Activated T-cell treated with anti-CD3 and anti-CD28 coated beads for 48 hours (primary cell): ENCODE measurements around the gene ANO4.

Source experiments
- DNase-seq: peaks from one replicate; pipeline ENCODE4 v3.0.0-alpha.2; 2020; ENCODE audit warnings: low read depth

ANO4 gene

GRCh38 chr12:100794441-100795173 lies at the start of gene ANO4:
Gene ANO4, plus strand, starts transcription at chr12:100794776. Its CDS starts 107,010 bp downstream, at chr12:100901786.
- no peak for DNase-seq

GRCh38 chr12:100745378-100746071 lies 49.1 kb upstream of the ANO4 start:
- DNase-seq = no peak

- DNase-seq = no peak
Measured at GRCh38 chr12:100752841-100753240, 41.7 kb upstream of the ANO4 start.

- DNase-seq = no peak
Measured at GRCh38 chr12:100753837-100754236, 40.7 kb upstream of the ANO4 start.

- no peak for DNase-seq
Measured at GRCh38 chr12:100755186-100755585, 39.4 kb upstream of the ANO4 start.

- no peak for DNase-seq
Measured at GRCh38 chr12:100758083-100758482, 36.5 kb upstream of the ANO4 start.

GRCh38 chr12:100767371-100767770 lies 27.2 kb upstream of the ANO4 start:
- no peak for DNase-seq

- DNase-seq = no peak
Measured at GRCh38 chr12:100767950-100768349, 26.6 kb upstream of the ANO4 start.

- DNase-seq = no peak
Measured at GRCh38 chr12:100778967-100779590, 15.5 kb upstream of the ANO4 start.

GRCh38 chr12:100789146-100789545 lies 5.4 kb upstream of the ANO4 start:
- no peak for DNase-seq

GRCh38 chr12:100789975-100790374 lies 4.6 kb upstream of the ANO4 start:
- no peak for DNase-seq

- DNase-seq = no peak
Measured at GRCh38 chr12:100790552-100790951, 4.0 kb upstream of the ANO4 start.

- no peak for DNase-seq
Measured at GRCh38 chr12:100793182-100793581, 1.4 kb upstream of the ANO4 start.

GRCh38 chr12:100795174-100795799 lies 711 bp downstream of the ANO4 start:
- no peak for DNase-seq

- DNase-seq = no peak
Measured at GRCh38 chr12:100795800-100796179, 1.2 kb downstream of the ANO4 start.

GRCh38 chr12:100796621-100797020 lies 2.0 kb downstream of the ANO4 start:
- no peak for DNase-seq

- no peak for DNase-seq
Measured at GRCh38 chr12:100797246-100797645, 2.7 kb downstream of the ANO4 start.

- no peak for DNase-seq
Measured at GRCh38 chr12:100797786-100798185, 3.2 kb downstream of the ANO4 start.

GRCh38 chr12:100798286-100799160 lies 3.9 kb downstream of the ANO4 start:
- no peak for DNase-seq

GRCh38 chr12:100799770-100800169 lies 5.2 kb downstream of the ANO4 start:
- DNase-seq = no peak

- DNase-seq = no peak
Measured at GRCh38 chr12:100800723-100801122, 6.1 kb downstream of the ANO4 start.

GRCh38 chr12:100801320-100801719 lies 6.7 kb downstream of the ANO4 start:
- no peak for DNase-seq
